ENCODE data around the gene ABCA10.
"Not testable (repeated sequence)": the region's sequence is repeated elsewhere in the genome, so short reads cannot be mapped to it uniquely, and the experiment has no call there.

Gene ABCA10, protein sequence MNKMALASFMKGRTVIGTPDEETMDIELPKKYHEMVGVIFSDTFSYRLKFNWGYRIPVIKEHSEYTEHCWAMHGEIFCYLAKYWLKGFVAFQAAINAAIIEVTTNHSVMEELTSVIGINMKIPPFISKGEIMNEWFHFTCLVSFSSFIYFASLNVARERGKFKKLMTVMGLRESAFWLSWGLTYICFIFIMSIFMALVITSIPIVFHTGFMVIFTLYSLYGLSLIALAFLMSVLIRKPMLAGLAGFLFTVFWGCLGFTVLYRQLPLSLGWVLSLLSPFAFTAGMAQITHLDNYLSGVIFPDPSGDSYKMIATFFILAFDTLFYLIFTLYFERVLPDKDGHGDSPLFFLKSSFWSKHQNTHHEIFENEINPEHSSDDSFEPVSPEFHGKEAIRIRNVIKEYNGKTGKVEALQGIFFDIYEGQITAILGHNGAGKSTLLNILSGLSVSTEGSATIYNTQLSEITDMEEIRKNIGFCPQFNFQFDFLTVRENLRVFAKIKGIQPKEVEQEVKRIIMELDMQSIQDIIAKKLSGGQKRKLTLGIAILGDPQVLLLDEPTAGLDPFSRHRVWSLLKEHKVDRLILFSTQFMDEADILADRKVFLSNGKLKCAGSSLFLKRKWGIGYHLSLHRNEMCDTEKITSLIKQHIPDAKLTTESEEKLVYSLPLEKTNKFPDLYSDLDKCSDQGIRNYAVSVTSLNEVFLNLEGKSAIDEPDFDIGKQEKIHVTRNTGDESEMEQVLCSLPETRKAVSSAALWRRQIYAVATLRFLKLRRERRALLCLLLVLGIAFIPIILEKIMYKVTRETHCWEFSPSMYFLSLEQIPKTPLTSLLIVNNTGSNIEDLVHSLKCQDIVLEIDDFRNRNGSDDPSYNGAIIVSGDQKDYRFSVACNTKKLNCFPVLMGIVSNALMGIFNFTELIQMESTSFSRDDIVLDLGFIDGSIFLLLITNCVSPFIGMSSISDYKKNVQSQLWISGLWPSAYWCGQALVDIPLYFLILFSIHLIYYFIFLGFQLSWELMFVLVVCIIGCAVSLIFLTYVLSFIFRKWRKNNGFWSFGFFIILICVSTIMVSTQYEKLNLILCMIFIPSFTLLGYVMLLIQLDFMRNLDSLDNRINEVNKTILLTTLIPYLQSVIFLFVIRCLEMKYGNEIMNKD (N-terminal part only)

DNA sequence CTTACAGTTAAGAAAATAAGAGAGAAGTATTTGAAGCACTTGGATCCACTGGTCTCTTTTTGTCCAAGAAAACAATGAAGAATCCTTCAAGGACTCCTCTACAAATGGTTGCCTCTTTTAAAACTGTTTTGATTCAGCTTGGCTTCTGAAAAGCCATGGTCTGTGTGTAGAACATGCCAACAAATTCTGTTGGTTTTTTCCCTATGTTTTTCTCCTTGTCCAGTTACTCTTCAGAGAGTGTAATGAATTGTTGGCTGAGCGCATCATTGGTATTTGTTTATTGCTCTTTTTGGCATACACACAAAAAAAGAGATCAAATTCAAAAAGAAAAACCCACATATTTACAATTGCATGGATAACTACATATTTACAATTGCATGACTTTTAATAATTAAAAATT lies at the start of gene ABCA10:
TSS of gene ABCA10 (minus strand) at position 249 of the 400 bp plus-strand sequence. CDS start 3,466 bp downstream, outside the sequence.
- in situ Hi-C loops (cut with HindIII; ENCODE audit: low sequenced_read_pairs): no loop called here
- DNase-seq (ENCODE audit: low read depth, low spot score): peak; percentile 7
- H3K4me3 ChIP-seq (ENCODE audit: low read depth, low read length): no peak within 1 kb of the TSS
- TF ChIP-seq, protein P1, sequence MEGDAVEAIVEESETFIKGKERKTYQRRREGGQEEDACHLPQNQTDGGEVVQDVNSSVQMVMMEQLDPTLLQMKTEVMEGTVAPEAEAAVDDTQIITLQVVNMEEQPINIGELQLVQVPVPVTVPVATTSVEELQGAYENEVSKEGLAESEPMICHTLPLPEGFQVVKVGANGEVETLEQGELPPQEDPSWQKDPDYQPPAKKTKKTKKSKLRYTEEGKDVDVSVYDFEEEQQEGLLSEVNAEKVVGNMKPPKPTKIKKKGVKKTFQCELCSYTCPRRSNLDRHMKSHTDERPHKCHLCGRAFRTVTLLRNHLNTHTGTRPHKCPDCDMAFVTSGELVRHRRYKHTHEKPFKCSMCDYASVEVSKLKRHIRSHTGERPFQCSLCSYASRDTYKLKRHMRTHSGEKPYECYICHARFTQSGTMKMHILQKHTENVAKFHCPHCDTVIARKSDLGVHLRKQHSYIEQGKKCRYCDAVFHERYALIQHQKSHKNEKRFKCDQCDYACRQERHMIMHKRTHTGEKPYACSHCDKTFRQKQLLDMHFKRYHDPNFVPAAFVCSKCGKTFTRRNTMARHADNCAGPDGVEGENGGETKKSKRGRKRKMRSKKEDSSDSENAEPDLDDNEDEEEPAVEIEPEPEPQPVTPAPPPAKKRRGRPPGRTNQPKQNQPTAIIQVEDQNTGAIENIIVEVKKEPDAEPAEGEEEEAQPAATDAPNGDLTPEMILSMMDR (IDR thresholded peaks at IDR 0.05; ENCODE audit: low read depth, low read length): no peak

DNA sequence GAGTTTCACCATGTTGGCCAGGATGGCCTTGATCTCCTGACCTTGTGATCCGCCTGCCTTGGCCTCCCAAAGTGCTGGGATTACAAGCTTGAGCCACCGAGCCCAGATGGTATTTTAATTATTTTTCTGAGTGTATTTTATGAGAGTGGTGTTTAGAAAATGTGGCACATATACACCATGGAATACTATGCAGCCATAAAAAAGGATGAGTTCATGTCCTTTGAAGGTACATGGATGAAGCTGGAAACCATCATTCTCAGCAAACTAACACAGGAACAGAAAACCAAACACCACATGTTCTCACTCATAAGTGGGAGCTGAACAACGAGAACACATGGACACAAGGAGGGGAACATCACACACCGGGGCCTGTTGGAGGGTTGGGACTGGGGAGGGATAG lies 47.7 kb upstream of the ABCA10 start:
- H3K4me3 ChIP-seq (ENCODE audit: low read depth, low read length); in situ Hi-C loops (cut with HindIII; ENCODE audit: low sequenced_read_pairs); DNase-seq (ENCODE audit: low read depth, low spot score): not testable (repeated sequence)

DNA sequence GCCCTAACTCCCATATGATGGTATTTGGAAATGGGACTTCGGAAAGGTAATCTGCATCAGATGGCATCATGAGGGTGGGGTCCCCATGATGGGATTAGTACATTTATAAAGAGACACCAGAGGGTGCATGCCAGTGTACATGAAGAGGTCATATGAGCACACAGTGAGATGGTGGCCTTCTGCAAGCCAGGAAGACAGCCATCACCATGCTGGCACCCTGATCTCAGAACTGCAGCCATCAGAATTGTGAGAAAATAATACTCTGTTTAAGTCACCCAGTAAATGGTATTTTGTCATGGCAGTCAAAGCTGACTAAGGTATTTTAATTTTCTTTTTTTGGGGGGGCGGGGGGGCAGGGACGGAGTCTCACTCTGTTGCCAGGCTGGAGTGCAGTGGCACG lies 47.1 kb upstream of the ABCA10 start:
- in situ Hi-C loops (cut with HindIII; ENCODE audit: low sequenced_read_pairs): no loop called here
- DNase-seq (ENCODE audit: low read depth, low spot score): no peak
- TF ChIP-seq, protein P1 (IDR thresholded peaks at IDR 0.05; ENCODE audit: low read depth, low read length): no peak

DNA sequence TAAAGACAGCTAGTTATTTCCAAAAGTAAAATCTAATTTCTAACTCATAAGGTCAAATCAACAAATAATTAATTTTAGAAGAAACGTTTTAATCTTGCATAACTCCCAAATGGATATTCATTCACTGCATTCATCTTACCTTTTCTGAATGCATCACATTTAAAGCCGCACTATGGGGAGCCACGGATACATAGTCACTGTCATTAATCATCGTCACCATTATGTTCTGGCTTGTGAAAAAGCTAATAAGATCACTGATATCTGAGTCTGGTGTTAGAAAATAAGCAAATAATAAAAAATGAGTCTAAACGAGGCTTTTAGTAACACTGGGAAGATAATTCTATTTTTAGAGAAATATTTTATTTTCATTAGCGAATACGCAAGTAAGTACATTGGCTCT lies 42.4 kb upstream of the ABCA10 start:
- TF ChIP-seq, protein P1 (IDR thresholded peaks at IDR 0.05; ENCODE audit: low read depth, low read length): no peak
- in situ Hi-C loops (cut with HindIII; ENCODE audit: low sequenced_read_pairs): no loop called here
- no peak overlapping the region for H3K4me3 ChIP-seq (ENCODE audit: low read depth, low read length)
- no peak for DNase-seq (ENCODE audit: low read depth, low spot score)

More for the DNA sequence above, 47.1 kb upstream of the ABCA10 start:
- no peak overlapping the region for H3K4me3 ChIP-seq (ENCODE audit: low read depth, low read length)

DNA sequence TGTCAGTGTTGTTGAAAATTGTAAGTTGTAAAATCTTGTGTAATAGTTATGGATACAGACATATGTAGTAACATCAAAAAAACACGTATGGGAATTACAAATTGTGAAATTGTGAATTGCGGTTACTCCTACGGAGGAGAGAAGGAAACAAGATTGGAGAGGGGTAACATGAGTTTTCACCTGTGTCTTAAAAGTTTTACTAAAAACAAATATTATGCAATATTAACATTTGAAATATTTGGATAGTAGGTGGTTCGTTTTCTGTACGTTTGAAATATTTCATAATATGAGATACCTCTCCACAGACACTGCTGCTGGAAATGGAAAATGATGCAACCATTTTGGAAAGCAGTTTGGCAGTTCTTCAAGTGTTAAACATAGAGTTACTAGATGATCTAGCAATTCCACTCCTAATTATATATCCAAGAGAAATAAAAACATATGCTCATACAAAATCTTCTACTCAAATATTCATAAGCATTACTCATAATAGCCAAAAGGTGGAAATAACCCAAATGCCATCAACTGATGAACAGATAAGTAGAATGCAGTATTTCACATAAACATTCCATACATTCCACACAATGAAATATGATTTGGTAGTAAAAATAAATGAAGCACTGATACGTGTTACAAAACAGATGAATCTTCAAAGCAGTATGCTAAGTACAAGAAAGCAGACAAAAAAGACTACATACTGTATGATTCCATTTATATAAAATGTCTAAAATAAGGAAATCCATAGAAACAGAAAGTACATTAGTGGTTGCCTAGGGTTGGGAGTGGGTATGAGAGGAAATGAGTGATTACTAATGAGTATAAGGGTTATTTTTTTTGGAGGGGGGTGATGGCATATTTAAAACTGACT lies 40.7 kb upstream of the ABCA10 start:
- H3K4me3 ChIP-seq (ENCODE audit: low read depth, low read length): no peak overlapping the region
- in situ Hi-C loops (cut with HindIII; ENCODE audit: low sequenced_read_pairs): no loop called here
- peak; percentile 45 for DNase-seq (ENCODE audit: low read depth, low spot score)
- TF ChIP-seq, protein P1 (IDR thresholded peaks at IDR 0.05; ENCODE audit: low read depth, low read length): no peak

DNA sequence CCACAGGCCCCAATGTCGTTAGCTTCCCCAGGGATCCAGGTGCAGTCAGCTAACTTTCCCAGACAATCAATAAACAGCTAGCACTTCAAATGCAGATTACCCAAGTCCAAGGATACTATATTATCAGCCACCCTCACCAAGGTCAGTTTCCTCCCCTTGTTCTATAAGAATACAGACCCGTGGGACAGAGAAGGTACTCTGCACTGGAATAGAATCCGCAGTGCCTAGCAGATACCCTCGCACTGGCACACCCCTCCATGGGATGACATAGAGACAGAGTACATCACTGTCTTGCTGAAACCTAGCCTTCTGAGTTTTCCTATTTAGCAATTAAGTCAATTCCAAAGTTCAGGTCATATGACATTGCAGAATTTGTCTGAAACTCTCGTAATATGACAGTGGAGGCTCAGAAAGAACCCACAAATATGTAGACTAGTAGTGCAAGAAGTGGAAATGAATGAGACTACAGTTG lies 40.0 kb upstream of the ABCA10 start:
- no peak overlapping the region for H3K4me3 ChIP-seq (ENCODE audit: low read depth, low read length)
- TF ChIP-seq, protein P1 (IDR thresholded peaks at IDR 0.05; ENCODE audit: low read depth, low read length): no peak
- DNase-seq (ENCODE audit: low read depth, low spot score): no peak
- in situ Hi-C loops (cut with HindIII; ENCODE audit: low sequenced_read_pairs): no loop called here

Measured in astrocyte of the spinal cord (primary cell).